HG03039 (cell line): Measurements from ENCODE around the gene CD6.

Experiments used
- ATAC-seq: cut with Tn5 transposase; IDR thresholded peaks from one replicate; pipeline ENCODE4 v1.9.1; 2021; ENCODE audit warnings: mild to moderate bottlenecking, moderate library complexity; ENCODE audit not compliant: unreplicated experiment

Gene CD6

GRCh38 chr11:60982184-60982583, 10.7 kb downstream of the CD6 start:
- no peak for ATAC-seq

- no peak for ATAC-seq
Observed at GRCh38 chr11:60984149-60984548, 12.7 kb downstream of the CD6 start.

GRCh38 chr11:60984636-60985035, 13.2 kb downstream of the CD6 start:
- no peak for ATAC-seq

GRCh38 chr11:60985501-60985900, 14.0 kb downstream of the CD6 start:
- no peak for ATAC-seq

- ATAC-seq, result no peak
Observed at GRCh38 chr11:60985991-60986915, 14.8 kb downstream of the CD6 start.

GRCh38 chr11:60987577-60988277, 16.2 kb downstream of the CD6 start:
- ATAC-seq, result no peak

- no peak for ATAC-seq
Observed at GRCh38 chr11:60988658-60989057, 17.2 kb downstream of the CD6 start.

GRCh38 chr11:60989093-60989650, 17.7 kb downstream of the CD6 start:
- no peak for ATAC-seq

- no peak for ATAC-seq
Observed at GRCh38 chr11:60991457-60991856, 20.0 kb downstream of the CD6 start.

- ATAC-seq, result no peak
Observed at GRCh38 chr11:60992842-60993409, 21.4 kb downstream of the CD6 start.

- no peak for ATAC-seq
Observed at GRCh38 chr11:60993615-60994014, 22.1 kb downstream of the CD6 start.

- ATAC-seq, result no peak
Observed at GRCh38 chr11:60994541-60995080, 23.1 kb downstream of the CD6 start.

- ATAC-seq, result no peak
Observed at GRCh38 chr11:60995798-60996197, 24.3 kb downstream of the CD6 start.

- no peak for ATAC-seq
Observed at GRCh38 chr11:60996381-60997138, 25.1 kb downstream of the CD6 start.

GRCh38 chr11:61000426-61000825, 28.9 kb downstream of the CD6 start:
- no peak for ATAC-seq

- no peak for ATAC-seq
Observed at GRCh38 chr11:61001931-61002330, 30.5 kb downstream of the CD6 start.

GRCh38 chr11:61002598-61002997, 31.1 kb downstream of the CD6 start:
- no peak for ATAC-seq

- ATAC-seq, result no peak
Observed at GRCh38 chr11:61004180-61004611, 32.7 kb downstream of the CD6 start.

GRCh38 chr11:61004761-61005181, 33.3 kb downstream of the CD6 start:
- no peak for ATAC-seq

GRCh38 chr11:61007383-61007955, 36.0 kb downstream of the CD6 start:
- no peak for ATAC-seq
